Right kidney (tissue), 1 donor: ENCODE results near the gene TTC9C.
"Not testable (repeated sequence)": the region's sequence is repeated elsewhere in the genome, so short reads cannot be mapped to it uniquely, and the experiment has no call there.

Source experiments
- DNase-seq: peaks from one replicate; pipeline ENCODE4 v3.0.0-alpha.2; 2016

The TTC9C gene

DNA sequence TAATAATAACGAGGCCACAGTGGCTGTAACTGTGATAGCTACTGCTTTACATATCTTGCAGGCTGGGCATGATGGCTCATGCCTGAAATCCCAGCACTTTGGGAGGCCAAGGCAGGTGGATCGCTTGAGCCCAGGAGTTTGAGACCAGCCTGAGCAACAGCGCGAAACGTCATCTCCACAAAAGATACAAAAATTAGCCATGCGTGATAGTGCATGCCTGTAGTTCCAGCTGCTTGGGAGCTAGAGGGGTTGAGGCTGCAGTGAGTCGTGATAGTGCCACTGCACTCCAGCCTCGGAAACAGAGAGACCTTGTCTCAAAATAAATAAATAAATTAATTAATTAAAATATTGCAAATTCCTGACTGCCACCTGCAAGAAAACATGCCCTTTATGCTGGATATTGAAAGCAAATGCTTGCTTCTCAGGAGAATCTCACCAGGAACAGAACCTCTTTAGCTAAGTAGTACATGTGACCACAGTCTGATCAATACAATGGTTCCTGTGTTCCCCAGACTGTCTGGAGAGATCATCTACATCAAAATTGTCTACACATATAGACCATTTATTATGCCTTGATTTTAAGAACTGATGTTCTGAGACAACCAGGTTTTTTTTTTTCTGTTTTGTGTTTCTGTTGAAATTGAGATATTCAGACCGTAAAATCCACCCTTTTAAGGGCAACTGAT, 19.3 kb downstream of the TTC9C start:
- no peak for DNase-seq

GRCh38 chr11:62749931-62750330, 21.6 kb downstream of the TTC9C start:
- not testable (repeated sequence) for DNase-seq

- no peak for DNase-seq
Measured at GRCh38 chr11:62752177-62752785, 24.0 kb downstream of the TTC9C start.

DNA sequence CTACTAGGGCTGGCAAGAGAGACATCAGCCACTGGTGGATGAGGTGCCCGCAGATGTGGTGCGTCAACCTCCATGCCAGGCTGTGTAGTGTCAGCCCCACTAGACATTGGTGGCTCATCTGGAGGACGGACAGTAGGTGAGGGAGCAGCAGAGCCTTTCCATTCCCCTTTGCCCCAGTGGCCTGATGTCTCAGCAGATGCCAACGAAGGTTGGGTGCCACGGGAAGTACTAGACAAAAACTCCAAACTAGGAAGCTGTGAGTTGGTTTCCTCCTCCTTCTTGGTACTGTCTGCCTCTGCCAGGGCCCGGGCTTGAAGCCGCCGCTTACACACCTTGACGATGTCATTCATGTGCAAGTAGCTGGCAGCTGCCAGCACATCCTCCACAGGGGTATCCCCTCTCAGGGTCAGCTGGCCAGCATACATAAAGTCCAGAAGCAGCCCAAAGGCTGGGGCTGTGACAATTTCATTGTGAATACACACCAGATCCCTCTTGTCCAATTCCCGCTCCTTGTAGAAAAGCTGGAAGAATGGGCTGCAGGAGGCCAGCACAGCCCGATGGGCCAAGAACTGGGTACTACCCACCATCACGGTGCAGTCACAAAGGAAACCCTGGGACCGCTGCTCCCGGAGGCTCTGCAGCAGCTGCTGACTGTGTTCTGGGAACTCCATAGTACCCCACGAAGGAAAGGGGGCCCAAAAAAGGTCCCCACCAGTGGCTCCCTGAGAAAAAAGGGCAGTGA, 24.9 kb downstream of the TTC9C start:
- no peak for DNase-seq

DNA sequence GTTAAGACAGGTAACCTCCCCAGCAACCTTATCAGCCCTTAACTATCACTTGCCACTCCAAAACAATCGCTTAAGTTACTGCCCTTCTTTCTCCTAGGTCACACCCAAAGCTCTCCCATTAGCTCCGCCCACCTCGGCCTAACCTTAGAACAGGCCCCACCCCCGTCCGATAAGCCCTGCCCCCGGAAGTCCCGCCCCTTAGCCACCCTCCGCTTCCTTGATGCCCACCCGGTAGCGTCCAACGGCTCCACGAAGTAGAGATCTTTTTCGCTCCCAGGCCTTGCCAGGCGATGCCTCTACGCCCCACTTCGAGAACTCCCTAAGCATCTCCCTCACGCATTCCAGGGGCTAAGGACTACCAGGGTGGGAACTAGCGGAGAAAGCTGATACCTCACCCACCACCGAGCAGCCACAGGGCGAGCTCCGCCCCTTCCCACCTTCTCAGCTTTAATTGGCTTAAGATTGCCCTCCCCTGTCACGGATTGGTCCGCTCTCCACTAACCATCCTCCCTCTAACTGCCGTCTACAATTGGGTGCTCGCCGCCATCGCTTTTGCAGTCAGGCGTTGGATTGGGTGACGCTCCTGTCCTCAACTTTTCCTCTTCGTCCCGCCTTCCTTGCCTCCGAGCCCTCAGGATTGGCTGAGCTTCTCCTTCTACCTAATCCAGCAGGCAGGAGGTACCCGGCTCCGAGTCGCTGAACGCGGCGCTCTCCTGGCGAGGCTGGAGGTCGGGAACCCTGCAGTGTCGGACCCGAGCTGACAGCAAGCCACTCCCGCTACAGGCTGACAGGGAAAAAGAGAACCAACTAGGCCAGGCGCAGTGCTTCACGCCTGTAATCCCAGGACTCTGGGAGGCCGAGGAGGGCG, 25.7 kb downstream of the TTC9C start, which contains the start of gene ZBTB3:
ZBTB3 (minus strand) TSS at position 425 of the 868 bp plus-strand sequence. CDS start 496 bp downstream, outside the sequence.
- peak; percentile 99 for DNase-seq

DNA sequence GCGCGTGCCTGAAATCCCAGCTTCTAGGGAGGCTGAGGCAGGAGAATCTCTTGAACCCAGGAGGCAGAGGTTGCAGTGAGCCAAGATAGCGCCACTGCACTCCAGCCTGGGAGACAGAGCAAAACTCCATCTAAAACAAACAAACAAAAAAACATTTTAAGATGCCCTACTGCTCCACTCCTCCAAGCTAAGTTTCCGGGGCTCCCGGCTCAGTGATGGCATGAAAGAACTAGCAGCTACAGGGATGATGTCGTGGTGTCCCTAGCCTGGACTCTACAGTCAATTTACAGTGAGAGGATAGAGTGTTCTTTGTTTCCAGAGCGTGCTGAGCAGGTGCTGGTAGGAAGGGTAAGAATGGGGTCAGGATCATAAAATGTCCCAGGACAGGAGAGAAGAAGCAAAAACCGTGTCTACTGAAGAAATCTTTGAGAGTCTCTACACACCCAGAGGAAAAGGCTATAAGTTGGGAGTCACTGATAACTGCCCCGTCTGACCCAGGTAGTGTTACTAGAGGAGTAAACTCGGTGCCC, 26.9 kb downstream of the TTC9C start:
- no peak for DNase-seq

GRCh38 chr11:62757846-62758788, 29.8 kb downstream of the TTC9C start:
- DNase-seq = no peak

DNA sequence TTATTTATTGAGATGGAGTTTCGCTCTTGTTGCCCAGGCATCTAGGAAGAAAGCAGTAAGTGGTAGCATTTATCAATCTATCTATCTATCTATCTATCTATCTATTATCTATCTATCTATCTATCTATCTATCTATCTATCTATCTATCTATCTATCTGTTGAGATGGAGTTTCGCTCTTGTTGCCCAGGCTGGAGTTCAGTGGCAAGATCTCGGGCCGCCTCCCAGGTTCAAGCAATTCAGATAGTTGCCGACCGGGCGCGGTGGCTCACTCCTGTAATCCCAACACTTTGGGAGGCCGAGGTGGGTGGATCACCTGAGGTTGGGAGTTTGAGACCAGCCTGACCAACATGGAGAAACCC, 32.6 kb downstream of the TTC9C start:
- not testable (repeated sequence) for DNase-seq

- peak; percentile 86 for DNase-seq
Measured at GRCh38 chr11:62770778-62771143, 42.5 kb downstream of the TTC9C start.

DNA sequence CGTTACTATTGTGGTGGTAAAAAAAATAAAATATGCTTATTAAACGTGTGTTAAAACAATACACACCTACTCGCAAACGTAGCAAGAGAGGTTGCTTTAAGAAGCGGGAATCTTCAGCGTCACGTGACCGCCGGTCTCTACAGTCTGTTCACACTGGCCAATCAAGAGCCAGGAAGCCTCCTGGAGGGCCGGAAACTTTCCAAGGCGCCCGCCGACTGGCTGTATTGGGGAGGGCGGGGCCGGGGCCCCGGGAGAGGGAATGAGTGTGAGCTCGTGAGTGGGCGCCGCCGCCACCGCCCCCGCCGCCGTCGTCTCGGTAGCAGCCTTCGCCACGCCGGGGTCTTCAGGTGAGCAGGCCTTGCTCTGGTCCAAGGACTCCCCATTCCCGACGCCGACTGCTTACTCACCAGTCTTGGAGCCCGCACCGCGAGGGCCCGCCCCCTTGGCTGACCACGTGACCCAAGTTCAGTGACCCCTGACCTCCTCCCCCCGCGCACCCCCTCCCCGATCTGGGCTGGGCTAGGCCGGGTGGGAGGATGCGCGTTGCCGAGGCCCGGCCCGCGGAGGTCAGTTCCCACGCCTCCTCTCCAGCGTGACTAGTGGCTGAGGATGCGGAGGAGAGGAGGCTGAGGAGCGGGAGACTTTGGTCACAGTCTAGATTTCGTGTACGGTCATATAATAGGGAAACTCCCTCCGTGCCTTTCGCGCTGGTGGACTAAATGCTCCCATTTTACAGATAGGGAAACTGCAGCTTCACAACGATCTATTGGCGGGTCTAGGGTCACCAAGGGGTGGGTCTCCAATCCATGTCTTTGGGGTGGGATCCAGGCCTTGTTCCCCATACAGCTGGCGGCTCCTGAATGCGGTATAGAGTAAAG, 43.1 kb downstream of the TTC9C start, which contains the start of gene TAF6L:
TAF6L (plus strand) TSS at position 253 of the 878 bp plus-strand sequence. CDS start 4,388 bp downstream, outside the sequence.
- peak; percentile 95 for DNase-seq

GRCh38 chr11:62774407-62774806, 46.1 kb downstream of the TTC9C start:
- no peak for DNase-seq

DNA sequence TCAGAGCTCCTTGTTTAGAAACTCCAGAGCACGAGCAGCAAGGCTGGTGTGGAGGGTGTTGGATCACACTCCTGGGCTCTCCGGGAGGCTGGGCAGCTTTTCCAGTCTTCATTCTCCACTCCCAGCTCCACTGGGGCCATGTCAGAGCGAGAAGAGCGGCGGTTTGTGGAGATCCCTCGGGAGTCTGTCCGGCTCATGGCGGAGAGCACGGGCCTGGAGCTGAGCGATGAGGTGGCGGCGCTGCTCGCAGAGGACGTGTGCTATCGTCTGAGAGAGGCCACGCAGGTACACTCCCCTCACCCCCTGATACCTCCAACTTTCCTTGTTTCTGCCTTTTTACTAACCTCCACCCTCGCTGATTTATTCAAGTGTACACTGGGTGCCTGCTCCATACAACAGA, 47.4 kb downstream of the TTC9C start:
- no peak for DNase-seq

- DNase-seq = no peak
Measured at GRCh38 chr11:62777389-62777788, 49.1 kb downstream of the TTC9C start.

DNA sequence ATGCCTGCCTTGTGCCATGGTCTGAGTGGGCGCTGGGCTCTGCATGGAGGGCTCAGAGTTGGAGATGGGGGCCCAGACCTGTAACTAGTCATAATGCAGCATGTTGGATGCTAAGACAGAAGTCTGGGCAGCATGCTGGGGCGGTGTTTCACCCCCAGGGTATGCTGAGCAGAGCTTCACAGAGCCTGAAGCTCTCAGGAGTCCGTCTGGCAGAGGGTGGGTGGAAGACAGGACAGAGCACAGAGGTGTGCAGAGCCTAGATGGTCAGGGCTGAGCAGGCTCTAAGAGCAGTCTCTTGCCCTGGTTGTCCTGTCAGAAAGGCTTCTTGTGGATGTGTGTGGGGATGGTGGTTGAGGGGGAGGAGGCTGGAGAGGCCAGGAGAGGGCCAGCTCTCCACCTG, 50.2 kb downstream of the TTC9C start:
- no peak for DNase-seq

DNA sequence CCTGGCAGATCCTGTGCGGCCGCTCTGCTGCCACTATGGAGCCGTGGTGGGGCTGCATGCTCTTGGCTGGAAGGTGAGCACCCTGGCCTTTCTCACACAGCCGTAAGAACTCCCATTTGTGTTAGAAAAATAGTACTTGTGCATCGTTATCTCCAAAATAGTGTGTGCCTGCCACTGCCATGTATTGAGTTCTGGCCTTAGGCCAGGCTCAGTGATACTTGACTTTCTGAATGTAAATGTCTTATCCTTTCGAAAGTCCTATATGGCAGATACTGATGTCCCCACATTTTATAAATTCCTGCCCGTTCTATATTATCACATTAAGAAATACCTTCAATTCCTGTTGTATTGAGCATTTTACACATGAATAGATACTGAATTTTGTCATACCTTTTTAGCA, 54.5 kb downstream of the TTC9C start:
- no peak for DNase-seq

DNA sequence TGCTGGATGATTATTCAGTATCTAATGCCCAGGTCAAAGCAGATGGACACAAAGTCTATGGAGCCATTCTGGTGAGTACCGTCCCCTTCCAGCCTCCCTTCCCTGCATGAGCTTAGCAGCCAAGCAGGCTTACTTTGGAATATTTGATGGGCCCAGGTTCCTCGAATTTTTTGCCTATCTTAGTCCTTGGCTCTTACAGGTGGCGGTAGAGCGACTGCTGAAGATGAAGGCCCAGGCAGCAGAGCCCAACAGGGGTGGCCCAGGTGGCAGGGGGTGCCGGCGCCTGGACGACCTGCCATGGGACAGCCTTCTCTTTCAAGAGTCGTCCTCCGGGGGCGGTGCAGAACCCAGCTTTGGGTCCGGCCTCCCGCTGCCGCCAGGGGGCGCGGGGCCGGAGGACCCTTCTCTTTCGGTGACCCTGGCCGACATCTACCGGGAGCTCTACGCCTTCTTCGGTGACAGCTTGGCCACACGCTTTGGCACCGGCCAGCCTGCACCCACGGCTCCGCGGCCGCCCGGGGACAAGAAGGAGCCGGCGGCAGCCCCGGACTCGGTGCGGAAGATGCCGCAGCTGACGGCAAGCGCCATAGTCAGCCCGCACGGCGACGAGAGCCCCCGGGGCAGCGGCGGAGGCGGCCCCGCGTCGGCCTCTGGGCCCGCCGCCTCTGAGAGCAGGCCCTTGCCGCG, 58.2 kb downstream of the TTC9C start:
- peak; percentile 92 for DNase-seq

GRCh38 chr11:62787005-62787759, 58.9 kb downstream of the TTC9C start, which contains the start of gene TMEM179B:
Gene TMEM179B, plus strand, starts transcription at chr11:62787402. Its CDS starts 30 bp downstream, at chr11:62787432.
- DNase-seq = peak; percentile 96
